GM18498 (cell line): ENCODE measurements around the gene RNF213.
"Not testable (repeated sequence)": the region's sequence is repeated elsewhere in the genome, so short reads cannot be mapped to it uniquely, and the experiment has no call there.

Source experiments
- ATAC-seq: cut with Tn5 transposase; IDR thresholded peaks from one replicate; pipeline ENCODE4 v1.9.1; 2021; ENCODE audit warnings: mild to moderate bottlenecking, moderate library complexity; ENCODE audit not compliant: unreplicated experiment

Gene RNF213

DNA sequence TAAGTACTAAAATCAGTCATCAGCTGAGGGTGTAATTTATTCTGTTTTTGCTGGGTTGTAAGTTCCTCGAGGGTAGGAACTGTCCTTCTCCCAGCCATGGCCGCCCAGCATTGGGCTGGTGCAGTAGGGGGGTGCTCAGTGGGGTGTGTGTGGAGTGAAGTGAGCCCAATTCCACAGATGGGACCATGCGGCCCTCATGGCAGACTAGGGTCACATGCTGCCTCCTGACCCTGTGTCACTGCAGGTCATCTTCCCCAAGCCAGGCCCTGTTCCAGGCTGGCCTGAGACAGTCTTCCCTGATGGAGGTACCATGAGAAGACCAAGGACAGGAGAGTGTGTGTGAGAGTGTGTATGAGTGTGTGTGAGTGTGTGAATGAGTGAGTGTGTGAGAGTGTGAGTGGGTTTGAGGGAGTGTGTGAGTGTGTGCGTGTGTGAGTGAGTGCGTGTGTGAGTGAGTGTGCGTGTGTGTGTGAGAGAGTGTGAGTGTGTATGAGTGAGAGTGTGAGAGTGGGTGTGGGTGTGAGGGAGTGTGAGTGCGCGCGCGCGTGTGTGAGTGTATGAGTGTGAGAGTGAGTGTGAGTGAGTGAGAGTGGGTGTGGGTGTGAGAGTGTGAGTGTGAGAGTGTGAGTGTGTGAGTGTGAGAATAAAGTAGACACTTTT, 36.7 kb upstream of the RNF213 start:
- ATAC-seq = no peak

DNA sequence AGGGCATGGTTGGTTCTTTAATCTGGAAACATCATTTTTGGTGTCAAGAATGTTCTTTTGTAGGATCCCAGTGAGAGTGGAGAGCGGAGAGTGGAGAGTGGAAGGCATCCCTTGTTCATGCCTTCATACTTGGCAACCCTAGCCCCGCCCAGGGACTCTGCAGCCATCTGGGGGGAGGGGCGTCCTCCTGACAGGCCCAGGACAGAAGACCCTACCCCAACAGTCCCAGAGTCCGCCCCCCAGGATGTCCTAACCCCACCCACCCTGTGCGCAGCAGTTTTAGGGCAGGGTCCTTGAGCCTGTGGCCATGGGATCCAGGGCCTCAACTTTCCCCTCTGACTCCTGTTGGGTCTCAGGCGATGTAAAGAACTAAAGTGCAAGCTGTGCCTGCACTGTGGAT, 36.0 kb upstream of the RNF213 start:
- ATAC-seq = no peak

DNA sequence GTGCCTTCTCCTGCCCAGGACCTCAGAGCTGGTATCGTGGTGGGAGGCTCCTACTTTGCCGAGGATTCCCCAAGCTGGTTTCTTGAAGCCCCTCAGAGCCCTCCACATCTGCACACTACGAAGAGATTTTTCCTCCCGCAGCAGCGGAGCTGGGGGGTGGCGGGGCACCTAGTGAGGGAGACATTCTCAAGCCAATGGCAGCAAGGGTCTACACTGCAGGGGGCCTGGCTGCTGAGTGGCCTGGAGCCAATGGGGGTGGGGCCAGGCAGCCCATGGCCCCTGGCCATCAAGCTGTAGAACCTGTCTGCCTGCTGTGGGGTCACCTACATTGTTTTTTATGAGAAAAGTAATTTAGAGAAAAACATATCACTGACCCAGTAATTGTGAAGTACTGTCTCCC, 35.4 kb upstream of the RNF213 start:
- no peak for ATAC-seq

DNA sequence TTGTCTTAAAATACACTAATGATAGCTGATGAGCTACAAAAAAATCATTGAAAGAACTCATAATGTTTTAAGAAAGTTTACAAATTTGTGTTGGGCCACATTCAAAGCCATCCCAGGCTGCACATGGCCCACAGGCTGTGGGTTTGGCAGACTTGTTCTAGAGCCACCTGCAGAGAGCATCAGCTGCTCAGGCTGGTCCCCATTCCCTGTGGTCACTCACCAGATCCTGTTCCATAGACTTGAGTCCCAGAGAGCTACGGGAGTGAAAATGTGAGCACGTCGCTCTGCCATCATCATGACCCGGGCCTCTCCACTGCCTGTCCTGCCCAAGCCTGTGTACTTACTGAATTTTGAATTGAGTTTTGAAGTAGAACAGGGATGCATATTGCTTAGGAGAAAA, 33.5 kb upstream of the RNF213 start:
- ATAC-seq = no peak

DNA sequence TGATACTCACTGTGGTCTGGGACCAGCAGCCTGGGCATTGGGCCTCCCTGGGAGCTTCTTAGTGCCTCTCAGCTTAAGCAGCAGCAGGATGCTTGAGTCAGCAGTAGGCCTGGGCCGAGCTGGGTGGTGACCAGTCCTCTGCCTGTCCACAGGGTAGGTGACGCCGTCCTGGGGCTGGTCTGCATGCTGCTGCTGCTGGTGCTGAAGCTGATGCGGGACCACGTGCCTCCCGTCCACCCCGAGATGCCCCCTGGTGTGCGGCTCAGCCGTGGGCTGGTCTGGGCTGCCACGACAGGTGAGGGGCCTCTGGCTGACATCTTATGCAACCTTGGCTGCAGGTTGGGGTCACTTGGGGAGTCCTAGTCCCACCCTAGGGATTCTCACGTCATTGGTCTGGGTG, 33.0 kb upstream of the RNF213 start:
- ATAC-seq = no peak

DNA sequence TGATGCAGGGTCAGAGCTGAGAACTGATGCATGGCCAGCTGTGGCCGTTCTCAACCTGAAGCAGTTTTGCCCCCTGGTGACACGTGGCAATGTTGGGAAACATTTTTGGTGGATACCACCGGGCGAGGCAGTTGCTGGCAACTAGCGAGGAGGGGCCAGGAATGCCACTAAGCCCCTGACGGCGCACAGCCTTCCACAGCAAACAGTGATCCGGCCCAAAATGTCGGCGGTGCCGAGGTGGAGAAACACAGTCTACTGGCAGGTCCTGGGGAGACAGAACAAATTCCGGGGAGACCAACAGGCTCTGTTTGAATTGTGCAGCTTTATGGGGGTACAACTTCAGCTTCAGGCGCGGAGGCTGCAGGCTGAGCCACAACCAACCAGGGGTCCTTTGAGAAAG, 32.2 kb upstream of the RNF213 start:
- ATAC-seq = no peak

DNA sequence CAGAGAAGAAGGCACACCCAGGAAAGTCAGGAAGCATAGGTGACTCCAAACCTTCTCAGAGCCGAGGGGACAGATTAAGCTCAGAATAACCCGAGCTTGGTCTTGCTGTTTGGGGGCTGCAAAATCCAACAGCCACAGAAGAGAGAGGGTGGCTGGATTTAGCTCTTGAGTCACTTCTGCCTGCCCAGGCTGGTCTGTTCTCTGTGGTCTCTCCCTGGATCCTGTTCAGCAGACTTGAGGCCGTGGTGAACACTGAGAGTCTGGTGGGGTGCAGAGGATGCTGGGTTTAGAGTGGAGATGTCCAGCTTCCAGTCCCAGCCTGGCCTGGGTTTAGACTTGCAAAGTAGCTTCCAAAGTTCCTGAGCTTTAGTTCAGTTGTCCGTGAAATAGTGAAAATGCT, 31.6 kb upstream of the RNF213 start:
- ATAC-seq = no peak

DNA sequence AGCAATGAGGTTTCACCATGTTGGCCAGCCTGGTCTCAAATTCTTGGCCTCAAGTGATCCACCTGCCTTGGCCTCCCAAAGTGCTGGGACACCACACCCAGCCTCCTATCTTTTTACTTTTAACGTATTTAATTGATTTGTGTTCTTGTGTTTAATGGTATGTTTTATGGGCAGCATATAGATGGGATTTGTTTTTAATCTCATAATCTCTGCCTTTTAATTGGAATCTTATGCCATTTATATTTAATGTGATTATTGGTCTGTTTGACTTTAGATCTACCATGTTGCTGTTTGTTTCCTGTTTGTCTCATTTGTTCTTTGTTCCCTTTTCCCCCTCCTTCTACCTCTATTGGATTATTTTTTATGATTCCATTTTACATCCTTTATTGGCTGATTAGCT, 28.2 kb upstream of the RNF213 start:
- ATAC-seq = no peak

DNA sequence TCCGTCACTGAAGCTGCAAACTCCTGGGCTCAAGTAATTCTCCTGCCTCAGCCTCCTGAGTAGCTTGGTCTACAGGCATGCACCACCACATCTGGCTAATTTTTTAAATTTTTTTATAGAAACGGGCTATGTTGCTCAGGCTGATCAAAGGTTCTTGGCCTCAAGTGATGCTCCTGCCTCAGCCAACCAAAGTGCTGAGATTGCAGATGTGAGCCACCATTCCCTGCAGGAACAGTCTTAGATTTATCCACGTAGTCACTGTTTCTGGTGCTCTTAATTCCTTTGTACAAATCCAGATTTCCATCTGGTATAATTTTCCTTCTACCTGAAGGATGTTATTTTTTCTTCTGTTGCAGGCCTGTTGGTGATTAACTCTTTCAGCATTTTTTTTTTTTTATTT, 27.4 kb upstream of the RNF213 start:
- no peak for ATAC-seq

DNA sequence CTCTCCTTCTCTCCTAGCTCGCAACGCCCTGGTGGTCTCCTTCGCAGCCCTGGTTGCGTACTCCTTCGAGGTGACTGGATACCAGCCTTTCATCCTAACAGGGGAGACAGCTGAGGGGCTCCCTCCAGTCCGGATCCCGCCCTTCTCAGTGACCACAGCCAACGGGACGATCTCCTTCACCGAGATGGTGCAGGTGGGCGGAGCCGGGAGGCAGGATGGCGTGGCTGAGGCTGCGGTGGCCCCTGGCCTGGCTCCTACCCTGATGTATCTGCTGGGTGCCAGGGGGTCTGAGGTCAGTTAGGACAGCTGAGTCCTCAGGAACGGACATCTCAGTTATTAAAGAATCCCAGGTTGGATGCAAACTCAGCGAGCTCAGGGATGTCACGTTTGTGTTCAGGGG, 23.7 kb upstream of the RNF213 start:
- no peak for ATAC-seq

DNA sequence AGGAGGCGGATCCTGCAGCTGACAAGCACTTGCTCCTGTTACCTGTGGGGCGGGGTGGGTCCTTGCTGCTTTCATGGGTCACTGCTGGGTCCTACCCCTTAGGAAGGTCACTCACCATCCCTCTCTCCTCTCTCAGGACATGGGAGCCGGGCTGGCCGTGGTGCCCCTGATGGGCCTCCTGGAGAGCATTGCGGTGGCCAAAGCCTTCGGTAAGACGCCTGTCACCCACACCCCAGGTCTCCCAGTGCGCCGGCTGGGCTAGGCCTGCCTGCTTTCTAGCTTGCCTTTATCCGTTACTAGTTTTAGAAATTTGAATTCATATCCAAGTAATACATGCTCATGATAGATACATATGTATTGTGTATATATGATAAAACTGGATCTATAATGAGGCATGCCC, 23.3 kb upstream of the RNF213 start:
- ATAC-seq = no peak

DNA sequence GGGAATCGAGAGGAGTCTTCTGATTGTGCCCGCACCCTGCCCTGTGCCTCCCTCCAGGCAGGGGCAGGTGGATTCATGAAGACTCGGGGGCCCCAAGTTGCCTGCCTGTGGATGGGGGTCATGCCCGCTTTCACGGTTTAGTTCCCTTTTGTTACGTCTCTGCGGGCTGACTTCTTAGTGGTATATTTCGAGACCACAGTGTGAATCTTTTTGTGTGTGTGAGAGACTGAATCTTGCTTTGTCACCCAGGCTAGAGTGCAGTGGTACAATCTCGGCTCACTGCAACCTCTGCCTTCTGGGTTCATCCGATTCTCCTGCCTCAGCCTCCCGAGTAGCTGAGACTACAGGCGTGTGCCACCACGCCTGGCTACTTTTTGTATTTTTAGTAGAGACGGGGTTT, 18.1 kb upstream of the RNF213 start:
- ATAC-seq = no peak

DNA sequence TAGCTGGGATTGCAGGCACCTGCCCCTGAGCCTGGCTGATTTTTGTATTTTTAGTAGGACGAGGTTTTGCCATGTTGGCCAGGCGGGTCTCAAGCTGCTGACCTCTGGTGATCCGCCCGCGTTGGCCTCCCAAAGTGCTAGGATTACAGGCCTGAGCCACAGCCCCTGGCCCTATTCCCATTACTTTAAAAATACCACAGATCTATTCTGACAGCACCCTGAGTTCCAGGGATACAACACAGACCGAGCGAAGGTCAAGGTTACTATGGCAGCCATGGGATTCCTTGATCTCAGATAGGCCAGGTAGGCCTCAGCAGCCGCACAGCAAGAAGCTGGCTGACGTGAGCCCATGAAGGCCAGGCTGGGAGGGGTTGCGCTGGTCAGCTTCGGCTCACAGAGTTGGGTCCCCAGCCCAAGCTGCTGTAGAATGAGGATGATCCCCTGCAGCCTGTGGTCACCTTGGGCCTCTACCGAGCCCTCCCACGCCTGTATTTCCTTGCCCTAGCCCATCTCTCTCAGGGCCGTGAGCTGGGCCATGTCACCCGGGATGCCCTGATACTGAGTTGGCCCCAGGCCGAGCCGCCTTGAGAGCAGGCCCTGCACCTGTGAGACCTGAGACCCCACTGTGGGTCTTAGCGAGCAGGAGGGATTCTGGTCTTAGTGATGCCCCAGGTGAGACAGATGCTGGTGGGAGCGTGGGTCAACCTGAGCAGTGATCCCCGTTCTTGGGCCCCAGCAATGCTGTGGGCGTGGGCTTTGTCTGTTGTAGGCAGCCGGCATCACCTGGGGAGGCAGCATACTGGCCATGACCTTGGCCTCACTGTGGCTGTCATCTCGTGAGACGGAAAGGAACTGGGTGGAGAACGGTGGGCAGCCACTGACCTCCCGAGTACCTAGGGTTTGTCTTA, 16.9 kb upstream of the RNF213 start:
- ATAC-seq = no peak

DNA sequence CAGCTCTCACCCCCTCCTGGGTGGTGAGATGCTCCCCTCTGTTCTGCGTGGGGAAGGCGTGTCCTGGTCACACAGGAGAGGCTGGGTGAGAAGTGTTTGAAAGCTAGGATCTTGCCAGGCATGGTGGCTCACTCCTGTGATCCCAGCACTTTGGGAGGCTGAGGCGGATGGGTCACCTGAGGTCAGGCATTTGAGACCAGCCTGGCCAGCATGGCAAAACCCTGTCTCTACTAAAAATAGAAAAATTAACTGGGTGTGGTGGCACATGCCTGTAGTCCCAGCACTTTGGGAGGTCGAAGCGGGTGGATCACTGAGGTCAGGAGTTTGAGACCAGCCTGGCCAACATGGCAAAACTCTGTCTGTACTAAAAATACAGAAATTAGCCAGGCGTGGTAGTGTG, 16.2 kb upstream of the RNF213 start:
- ATAC-seq = not testable (repeated sequence)

DNA sequence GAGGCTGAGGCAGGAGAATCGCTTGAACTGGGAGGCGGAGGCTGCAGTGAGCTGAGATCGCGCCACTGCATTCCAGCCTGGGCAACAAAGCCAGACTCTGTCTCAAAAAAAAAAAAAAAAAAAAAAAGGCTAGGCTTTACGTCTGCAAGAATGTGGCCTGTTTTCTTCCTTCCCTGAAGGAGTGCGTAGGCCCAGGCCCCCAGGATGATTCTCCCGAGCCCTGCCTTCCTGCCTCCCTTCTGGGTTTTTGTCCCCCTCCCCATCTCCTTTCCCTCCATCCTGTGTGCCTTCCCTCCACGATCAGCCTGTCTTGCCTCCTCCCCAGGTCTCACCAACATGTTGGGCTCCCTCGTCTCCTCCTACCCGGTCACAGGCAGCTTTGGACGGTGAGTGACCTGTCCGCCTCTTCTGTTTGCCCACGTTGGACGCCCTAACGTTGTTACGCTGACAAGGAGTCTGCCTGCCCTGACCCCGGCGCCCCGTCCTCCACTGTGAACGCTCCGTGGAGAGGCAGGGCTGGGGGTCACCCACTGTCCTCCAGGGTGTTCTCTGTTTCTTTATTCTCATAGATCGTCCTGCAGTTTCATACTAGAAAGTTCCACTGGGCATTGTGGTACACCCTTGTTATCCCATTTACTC, 15.7 kb upstream of the RNF213 start:
- ATAC-seq = no peak

DNA sequence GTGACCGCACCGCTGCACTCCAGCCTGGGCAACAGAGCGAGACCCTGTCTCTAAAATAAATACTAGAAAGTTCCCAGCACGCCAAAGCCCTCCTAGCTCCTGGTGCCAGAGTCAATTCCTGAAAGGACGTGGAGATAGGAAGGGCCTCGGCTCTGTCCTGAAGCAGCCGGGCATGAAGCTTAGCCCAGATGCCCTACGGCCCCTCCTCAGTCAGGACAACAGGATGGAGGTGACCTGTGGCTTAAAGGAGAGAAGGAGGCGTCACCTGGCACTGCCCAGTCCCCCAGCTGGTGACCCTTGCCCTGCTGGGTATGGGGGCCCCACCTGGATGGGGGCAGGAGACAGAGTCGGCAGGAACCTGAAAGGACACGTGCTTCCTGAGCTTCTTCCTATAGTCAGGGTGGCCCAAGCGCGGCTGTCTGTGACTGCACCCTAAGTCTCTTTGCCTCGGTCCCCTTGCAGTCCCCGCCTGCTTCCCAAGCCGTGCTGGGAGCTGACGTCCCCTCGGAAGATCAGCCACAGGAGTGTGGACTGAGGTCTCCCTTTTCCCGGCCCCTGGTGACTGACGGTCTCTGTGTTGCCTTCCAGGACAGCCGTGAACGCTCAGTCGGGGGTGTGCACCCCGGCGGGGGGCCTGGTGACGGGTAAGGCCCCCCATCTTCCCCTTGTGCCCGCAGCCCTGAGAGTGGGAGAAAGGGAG, 14.9 kb upstream of the RNF213 start:
- no peak for ATAC-seq

DNA sequence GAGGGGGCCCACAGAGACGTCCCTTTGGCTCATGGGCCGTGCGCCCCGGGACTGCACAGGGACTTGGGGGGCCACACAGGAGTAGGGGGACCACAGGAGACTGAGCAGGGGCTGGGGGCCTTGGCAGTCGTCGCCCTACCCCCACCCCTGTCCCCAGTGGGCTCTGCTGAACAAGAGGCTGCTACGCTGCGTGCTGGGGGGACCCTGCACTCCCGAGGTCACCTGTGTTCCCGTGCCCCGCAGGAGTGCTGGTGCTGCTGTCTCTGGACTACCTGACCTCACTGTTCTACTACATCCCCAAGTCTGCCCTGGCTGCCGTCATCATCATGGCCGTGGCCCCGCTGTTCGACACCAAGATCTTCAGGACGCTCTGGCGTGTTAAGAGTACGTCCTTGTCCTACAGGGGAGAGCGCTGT, 14.4 kb upstream of the RNF213 start:
- ATAC-seq = no peak

DNA sequence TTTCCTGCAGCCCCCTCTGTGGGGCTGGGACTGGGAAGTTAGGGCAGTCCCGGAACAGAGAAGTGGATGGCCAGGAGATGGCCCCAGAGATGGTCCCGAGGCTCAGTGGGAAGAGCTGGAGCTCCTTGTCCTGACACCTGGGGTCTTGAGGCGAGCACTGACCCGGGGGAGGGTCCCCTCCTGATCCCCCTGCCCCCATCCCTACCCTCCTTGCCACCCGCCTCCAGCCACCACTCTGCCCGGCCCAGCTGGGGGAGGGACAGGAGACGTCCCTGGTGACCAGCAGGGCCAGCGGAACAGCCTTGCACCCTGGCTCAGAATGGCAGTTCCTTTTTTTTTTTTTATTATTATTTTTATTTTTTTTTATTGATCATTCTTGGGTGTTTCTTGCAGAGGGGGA, 13.9 kb upstream of the RNF213 start:
- ATAC-seq = no peak

DNA sequence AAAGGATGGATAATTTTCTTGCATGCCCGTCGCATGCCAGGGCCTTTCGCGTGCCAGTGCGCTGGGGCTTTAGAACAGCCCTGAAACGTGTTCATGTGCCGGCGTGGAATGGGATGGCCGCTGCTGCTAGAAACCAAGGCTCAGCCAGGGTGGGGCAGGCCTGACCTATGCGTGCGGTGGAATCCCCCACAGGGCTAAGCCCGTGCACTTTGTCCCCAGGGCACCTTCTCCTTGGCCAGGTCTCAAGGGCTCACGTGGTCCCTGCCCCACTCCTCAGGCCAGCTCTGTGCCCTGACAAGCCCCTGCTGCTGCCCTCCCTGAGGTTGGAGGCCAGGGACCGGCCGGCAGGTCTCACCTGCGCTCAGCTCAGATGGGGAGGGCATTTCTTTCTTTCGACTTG, 13.1 kb upstream of the RNF213 start:
- no peak for ATAC-seq

DNA sequence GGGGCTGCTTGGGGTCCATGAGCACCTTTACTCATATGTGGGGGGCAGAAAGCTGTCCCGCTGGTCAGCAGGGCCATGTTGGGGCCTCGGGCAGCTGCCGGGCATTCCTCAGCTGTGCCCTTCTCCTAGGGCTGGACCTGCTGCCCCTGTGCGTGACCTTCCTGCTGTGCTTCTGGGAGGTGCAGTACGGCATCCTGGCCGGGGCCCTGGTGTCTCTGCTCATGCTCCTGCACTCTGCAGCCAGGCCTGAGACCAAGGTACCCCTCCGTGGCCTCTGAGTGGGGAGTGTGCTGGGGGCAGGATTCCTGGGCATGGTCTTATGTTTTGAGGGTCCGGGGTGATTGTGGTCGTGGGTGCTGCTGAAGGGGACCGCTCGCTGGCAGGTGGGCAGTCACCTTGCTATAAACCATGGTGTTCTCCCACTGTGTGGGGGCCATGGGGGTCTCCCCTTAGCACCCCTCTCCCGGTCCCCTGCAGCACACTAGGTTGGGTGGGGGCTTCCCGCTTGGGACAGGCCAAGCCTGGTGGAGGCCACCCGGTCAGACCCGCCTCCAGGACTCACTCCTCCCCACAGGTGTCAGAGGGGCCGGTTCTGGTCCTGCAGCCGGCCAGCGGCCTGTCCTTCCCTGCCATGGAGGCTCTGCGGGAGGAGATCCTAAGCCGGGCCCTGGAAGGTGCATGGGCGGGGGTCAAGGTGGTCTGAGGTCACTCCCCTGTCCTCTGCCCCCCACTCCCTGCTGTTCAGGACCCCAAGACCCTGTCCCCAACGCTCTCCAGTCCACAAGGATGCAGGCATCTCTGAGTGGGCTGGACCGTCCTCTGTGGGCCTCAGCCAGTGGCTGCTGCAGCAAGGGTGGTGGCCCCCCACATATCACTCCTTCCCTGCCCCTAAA, 12.4 kb upstream of the RNF213 start:
- ATAC-seq = no peak
